GM21515 (cell line): ENCODE results near the gene DUSP16.
A peak's percentile ranks its signal among the peaks of the same experiment; 100 is the strongest.
"Not testable (repeated sequence)": the region's sequence is repeated elsewhere in the genome, so short reads cannot be mapped to it uniquely, and the experiment has no call there.

Source experiments
- ATAC-seq: cut with Tn5 transposase; IDR thresholded peaks from one replicate; pipeline ENCODE4 v1.9.1; 2021; ENCODE audit not compliant: unreplicated experiment

DUSP16 gene

GRCh38 chr12:12562585-12563261 lies at the start of gene DUSP16:
TSS of gene DUSP16 (minus strand) at chr12:12562863. CDS start at chr12:12521098, 41,765 bp downstream.
- ATAC-seq: peak; percentile 75

DNA sequence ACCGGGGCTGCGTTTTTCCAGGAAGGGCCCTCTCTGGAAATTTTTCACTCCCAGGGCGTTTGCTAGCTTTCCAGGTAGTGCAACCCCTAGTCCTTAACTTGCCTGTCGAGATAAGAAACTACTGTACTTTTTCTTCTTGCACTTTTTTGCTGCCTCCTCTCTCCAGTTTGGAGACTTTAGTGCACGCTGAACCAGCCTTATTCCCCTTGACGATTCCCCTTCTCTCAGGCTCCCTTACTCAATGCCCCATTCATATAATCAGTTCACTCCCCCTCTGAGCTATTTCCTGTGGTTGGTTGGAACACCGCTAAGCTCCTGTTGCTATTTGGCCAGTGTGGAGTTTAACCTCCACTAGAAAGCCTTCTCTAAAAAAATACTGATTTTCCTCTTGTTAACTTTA lies 49.7 kb upstream of the DUSP16 start:
- ATAC-seq: no peak

DNA sequence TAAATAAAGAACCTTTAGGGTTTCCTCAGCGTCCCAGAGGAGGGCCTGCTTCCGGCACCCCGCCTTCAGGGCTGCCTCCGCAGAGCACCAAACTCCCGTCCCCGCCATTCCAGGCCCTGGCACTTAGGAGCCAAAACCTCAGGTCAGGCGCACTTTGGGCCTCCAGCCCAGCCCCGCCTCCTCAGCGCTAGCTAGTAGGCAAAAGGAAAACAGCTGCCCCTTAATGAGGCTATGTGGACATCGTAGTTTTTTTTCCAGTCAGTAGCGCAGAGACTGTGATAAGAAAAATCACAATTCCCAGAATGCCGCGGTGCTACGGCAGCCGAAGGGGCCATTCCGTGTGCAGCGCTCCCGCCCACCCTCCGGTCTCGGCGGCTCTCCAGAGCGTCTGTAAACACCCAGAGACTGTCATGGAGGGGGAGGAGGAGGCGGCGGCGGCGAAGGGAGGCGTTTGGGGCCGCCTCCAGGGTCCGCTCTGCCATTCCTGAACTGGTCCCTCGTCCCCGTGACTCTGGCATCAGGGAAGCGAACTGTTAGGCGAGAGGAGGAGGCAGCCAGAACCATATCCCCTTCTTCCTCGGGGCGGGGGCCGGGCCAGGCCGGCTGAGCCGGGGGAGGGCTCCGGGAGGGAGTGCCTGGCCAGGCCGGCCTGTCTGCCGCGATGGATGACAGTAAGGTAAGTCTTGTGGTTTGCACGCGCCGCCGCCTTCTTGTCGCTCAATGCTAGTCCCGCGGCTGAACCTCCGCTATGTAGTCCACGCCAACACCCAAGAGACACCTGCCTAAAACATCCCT lies 49.0 kb upstream of the DUSP16 start, which contains the start of gene CREBL2:
Gene CREBL2, plus strand, starts transcription at position 365 of the 795 bp plus-strand sequence. Its CDS starts 297 bp downstream, at position 662.
- ATAC-seq: peak; percentile 76

GRCh38 chr12:12610711-12611110 lies 48.0 kb upstream of the DUSP16 start:
- ATAC-seq: no peak

DNA sequence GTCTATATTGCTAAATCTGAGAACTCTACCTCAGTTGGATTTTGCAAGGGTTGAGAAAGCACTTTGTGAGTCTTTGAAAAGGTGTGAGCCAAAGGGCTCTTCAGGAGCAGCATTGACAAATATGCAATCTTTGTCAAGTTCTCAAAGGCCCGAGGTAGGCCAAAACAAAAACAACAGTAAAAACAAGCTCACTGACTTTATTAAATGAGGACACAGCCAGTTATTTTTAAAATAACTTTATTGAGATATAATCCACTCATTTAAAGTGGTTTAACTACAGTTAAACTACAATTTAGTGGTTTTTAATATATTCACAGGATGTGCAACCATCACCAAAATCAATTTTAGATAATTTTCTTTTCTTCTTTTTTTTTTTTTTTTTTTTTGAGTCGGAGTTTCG lies 47.0 kb upstream of the DUSP16 start:
- ATAC-seq: no peak

DNA sequence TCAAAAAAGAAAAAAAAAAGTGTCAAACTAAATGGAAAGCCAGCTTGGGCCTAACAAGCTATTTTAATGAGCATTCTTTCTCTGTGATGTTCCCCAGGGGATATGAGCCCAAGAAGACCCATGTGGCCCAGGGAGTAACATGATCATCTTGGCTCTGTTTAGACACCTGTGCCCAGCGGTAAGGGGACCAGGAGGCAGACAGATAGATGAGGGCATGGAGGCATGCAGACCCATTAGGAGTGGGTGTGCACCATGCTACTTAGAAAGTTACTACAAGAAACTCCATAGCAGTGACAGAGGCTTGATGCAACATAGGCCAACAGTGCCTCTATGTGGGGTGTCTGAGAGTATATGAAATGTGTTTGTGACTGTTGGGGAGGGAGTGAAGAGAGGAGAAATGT lies 45.9 kb upstream of the DUSP16 start:
- no peak for ATAC-seq

DNA sequence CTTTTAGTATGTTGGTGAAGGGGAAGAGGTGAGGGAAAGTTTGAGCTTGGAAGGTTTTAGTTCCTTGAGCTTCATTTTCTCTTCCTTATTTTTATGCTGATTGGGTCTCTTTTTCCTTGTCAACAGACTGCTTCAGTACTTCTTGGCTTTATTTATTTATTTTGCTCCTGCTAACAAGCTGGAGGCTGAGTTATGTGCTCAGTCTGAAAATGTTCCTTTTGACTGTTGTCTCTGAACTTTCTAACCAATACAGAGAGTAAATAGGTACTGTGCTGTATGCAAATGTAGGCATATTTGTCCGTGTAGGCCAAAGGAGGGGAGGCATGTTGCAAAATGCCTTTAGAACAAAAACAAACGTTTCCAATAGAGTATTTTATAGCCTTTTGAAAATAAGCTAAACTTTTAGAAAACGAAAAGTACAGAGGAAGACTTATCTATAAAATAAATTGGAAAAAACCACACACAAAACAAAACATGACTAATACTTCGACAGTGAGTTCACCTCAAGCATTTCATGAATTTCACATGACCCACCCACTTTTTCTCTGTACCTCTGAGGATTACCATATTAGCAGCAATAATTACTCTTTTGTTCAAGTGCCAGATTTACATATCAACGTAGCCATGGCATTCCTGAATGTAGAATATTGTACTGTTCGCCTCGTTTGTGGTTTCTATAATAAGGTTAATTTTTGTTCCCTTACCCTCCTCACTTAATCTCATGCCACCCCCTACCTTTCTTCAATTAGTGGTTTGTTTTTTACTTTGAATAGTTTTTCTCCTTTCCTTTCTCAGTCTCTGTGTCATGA lies 44.3 kb upstream of the DUSP16 start:
- ATAC-seq: peak; percentile 31

GRCh38 chr12:12604740-12605139 lies 42.1 kb upstream of the DUSP16 start:
- no peak for ATAC-seq

- ATAC-seq: no peak
Measured at GRCh38 chr12:12600659-12601058, 38.0 kb upstream of the DUSP16 start.

GRCh38 chr12:12599750-12600643 lies 37.3 kb upstream of the DUSP16 start:
- no peak for ATAC-seq

- ATAC-seq: no peak
Measured at GRCh38 chr12:12598864-12599263, 36.2 kb upstream of the DUSP16 start.

- ATAC-seq: not testable (repeated sequence)
Measured at GRCh38 chr12:12596598-12596997, 33.9 kb upstream of the DUSP16 start.

DNA sequence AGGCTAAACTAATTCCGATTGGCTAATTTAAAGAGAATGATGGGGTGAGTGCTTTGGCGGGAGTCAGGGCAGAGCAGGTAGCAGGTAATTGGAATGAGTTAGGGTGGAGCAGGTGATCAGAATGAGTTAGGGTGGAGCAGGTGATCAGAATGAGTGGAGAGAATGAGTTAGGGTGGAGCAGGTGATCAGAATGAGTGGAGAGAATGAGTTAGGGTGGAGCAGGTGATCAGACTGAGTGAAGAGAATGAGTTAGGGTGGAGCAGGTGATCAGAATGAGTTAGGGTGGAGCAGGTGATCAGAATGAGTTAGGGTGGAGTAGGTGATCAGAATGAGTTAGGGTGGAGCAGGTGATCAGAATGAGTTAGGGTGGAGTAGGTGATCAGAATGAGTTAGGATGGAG lies 33.3 kb upstream of the DUSP16 start:
- not testable (repeated sequence) for ATAC-seq

DNA sequence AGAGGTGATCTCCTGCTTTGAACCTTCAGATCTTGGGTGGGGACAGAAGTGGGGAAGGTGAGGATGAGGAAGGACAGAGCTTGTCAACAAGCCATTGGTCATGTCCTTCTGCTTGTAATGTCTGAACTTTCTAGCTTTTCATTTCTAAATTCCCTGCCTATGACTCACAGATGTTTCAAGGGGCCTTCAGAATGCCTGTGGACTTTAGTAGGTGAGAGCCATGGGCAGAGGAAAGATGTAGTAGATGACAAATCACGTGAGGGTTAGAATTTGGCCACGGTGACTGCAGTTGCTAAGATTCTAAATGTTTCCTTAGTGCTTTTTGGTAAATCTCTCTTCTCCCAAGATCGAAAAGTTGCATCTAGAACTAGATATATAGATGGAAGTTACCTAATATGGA lies 30.3 kb upstream of the DUSP16 start:
- no peak for ATAC-seq

DNA sequence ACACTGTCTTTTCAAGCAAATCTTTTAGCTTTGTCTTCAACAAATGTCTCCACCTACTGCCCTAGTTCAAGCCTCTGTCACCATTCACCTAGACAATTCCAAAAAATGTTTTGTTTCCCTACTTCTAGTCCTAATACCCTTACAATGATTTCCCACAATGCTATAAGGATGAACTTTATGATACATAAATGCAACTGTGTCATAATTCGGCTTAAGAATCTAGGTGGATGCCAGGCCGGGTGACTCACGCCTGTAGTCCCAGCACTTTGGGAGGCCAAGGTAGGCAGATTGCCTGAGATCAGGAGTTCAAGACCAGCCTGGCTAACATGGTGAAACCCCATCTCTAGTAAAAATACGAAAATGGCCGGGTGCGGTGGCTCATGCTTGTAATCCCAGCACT lies 28.3 kb upstream of the DUSP16 start:
- no peak for ATAC-seq

DNA sequence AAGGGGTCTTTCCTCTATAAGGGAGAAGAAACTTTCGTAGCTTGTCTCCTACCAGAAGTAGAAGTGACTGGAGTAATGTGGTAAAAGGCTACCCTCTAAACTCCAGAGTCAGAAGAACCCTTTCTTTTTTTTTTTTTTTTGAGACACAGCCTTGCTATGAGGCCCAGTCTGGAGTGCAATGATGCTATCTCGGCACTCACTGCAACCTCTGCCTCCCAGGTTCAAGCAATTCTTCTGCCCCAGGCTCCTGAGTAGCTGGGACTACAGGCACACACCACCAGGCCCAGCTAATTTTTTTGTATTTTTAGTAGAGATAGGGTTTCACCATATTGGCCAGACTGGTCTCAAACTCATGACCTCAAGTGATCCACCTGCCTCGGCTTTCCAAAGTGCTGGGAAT lies 25.8 kb upstream of the DUSP16 start:
- not testable (repeated sequence) for ATAC-seq

- ATAC-seq: no peak
Measured at GRCh38 chr12:12587878-12588277, 25.2 kb upstream of the DUSP16 start.

GRCh38 chr12:12586879-12587675 lies 24.4 kb upstream of the DUSP16 start:
- ATAC-seq: no peak

GRCh38 chr12:12585115-12585863 lies 22.6 kb upstream of the DUSP16 start:
- ATAC-seq: no peak
